IPS-NIHi7 (cell line): ENCODE data around the gene FOXQ1.

Source experiments
- DNase-seq: peaks from one replicate; pipeline ENCODE4 v3.0.0; 2012; ENCODE audit warnings: mixed read lengths; ENCODE audit errors: extremely low spot score

FOXQ1 gene

DNA sequence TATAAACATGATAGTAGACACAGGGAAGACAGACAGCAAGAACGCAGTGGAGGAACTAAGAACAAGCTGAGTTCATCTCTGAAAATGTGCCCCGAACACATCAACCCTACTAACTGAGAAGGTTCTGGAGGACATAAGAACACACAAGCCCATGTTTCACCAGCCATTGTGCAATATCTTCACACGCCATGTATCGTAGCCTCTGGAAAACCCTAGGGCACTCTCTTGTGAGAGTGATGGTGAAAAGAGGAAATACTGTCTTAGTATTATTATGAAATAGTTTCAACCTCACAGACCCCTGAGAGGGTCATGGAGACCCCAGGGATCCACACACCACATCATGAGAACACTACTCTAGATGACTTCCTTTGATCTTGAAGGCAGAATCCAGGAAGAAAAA lies 51.4 kb downstream of the FOXQ1 start:
- DNase-seq: no peak

- no peak for DNase-seq
Measured at GRCh38 chr6:1363729-1364572, 52.1 kb downstream of the FOXQ1 start.
